GM19099 (cell line): ENCODE data around the gene ZNF143.

ENCODE experiments used
- POLR2A ChIP-seq: IDR thresholded peaks from 3 replicates; pipeline ENCODE4 v1.6.1; 2011; ENCODE audit warnings: low read depth; ENCODE audit not compliant: insufficient read length; ENCODE audit errors: extremely low read depth

The ZNF143 gene

DNA sequence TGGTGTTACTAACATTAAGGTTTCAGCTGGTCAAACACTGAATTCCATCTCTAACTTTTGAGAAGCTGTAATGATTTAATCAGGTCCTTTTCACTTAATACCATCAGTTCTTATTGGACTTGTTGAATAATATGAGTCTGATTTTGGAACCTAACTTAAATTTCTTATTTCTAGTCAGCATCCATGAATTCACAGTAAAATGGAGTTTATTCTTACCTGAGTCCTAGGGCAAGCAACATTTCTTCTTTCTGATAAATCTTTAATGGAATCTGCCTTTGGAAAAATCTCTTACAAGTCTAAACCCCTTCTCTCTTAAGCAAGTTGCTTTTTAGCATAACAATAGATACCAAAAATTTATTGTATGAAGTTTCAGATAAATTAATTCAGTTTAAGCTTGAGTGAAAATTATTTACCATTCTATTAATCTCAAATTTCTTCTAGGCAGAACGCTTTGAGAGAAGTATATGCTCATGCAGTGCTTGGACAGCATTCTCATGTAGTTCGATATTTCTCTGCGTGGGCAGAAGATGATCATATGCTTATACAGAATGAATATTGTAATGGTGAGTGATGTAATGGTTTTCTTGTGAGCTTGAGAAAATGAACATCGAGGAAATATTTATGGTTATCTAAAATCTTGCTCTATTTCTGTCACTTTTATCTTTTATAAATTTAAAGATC, 116.0 kb downstream of the ZNF143 start:
- no peak for TF ChIP-seq POLR2A

- TF ChIP-seq POLR2A, result no peak
These were observed 116.7 kb downstream of the ZNF143 start for GRCh38 chr11:9577556-9577955.
